SKM-1 treated with dmso at 0.1 percent for 144 hours (cell line): ENCODE measurements around the gene HYPK.
"Not testable (repeated sequence)": the region's sequence is repeated elsewhere in the genome, so short reads cannot be mapped to it uniquely, and the experiment has no call there.

Source experiments
- DNase-seq: peaks from one replicate; lab custom pipeline; 2025; ENCODE audit not compliant: unreplicated experiment; lab: John Stamatoyannopoulos, UW

Gene HYPK

GRCh38 chr15:43795197-43795596 lies 5.2 kb upstream of the HYPK start:
- DNase-seq, result no peak

GRCh38 chr15:43795997-43796396 lies 4.4 kb upstream of the HYPK start:
- no peak for DNase-seq

- DNase-seq, result no peak
Measured at GRCh38 chr15:43796566-43796965, 3.8 kb upstream of the HYPK start.

GRCh38 chr15:43799209-43799944 lies 1.0 kb upstream of the HYPK start:
- DNase-seq, result no peak

GRCh38 chr15:43799945-43800285 lies 484 bp upstream of the HYPK start, which contains the start of gene SERINC4:
TSS of gene SERINC4 (minus strand) at chr15:43800220. CDS start at chr15:43799986, 234 bp downstream.
- no peak for DNase-seq

- not testable (repeated sequence) for DNase-seq
Measured at GRCh38 chr15:43802676-43803075, 2.3 kb downstream of the HYPK start.

GRCh38 chr15:43808435-43808950 lies 8.1 kb downstream of the HYPK start:
- DNase-seq, result no peak

GRCh38 chr15:43808960-43809678 lies 8.7 kb downstream of the HYPK start:
- peak; percentile 18 for DNase-seq

GRCh38 chr15:43815064-43815463 lies 14.7 kb downstream of the HYPK start:
- DNase-seq, result not testable (repeated sequence)

- no peak for DNase-seq
Measured at GRCh38 chr15:43821505-43821904, 21.1 kb downstream of the HYPK start.

- DNase-seq, result peak; percentile 96
Measured at GRCh38 chr15:43824302-43825246, 24.2 kb downstream of the HYPK start, which contains the start of gene MFAP1. TSS of gene MFAP1 (minus strand) at chr15:43824690. CDS start at chr15:43824569, 121 bp downstream.

GRCh38 chr15:43825305-43825704 lies 24.9 kb downstream of the HYPK start:
- DNase-seq, result not testable (repeated sequence)

GRCh38 chr15:43826029-43826507 lies 25.7 kb downstream of the HYPK start:
- no peak for DNase-seq

- DNase-seq, result peak; percentile 91
Measured at GRCh38 chr15:43826508-43827341, 26.3 kb downstream of the HYPK start, which contains the start of gene WDR76. TSS of gene WDR76 (plus strand) at chr15:43827002. CDS start at chr15:43827033, 31 bp downstream.

- DNase-seq, result no peak
Measured at GRCh38 chr15:43828061-43828657, 27.8 kb downstream of the HYPK start.

- not testable (repeated sequence) for DNase-seq
Measured at GRCh38 chr15:43829951-43830540, 29.6 kb downstream of the HYPK start.

- not testable (repeated sequence) for DNase-seq
Measured at GRCh38 chr15:43830691-43831275, 30.4 kb downstream of the HYPK start.

GRCh38 chr15:43831519-43832052 lies 31.2 kb downstream of the HYPK start:
- DNase-seq, result not testable (repeated sequence)
